Keratinocyte (primary cell): Measurements from ENCODE around the gene NAALADL2. TPM values are rescaled to one million over a fixed set of nuclear protein-coding genes. Genes with fewer than 3 reads are reported as not detected.

Experiments used
- DNase-seq: peaks from one replicate; pipeline ENCODE4 v3.0.0-alpha.2; 2011; ENCODE audit warnings: low read depth, missing footprints, low spot score
- FAIRE-seq: peaks from 2 replicates; lab custom pipeline; 2011; peaks lifted over from hg19 to GRCh38; lab: Jason Lieb, UNC
- H2AFZ ChIP-seq: 2 replicates; pipeline ENCODE4 v1.6.0; 2012; ENCODE audit warnings: low read length, control low read depth, inconsistent platforms; ENCODE audit not compliant: control insufficient read depth
- H3K27ac ChIP-seq: 2 replicates; pipeline ENCODE4 v1.5.1; 2011; ENCODE audit warnings: low read length; ENCODE audit not compliant: control insufficient read depth, insufficient read depth
- H3K27me3 ChIP-seq: 3 replicates; pipeline ENCODE4 v1.6.0; 2011; ENCODE audit warnings: low read length; ENCODE audit not compliant: control insufficient read depth, insufficient read depth; ENCODE audit errors: extremely low read depth
- H3K36me3 ChIP-seq, 2 experiments: 2 replicates in 1 of 2; 3 replicates in 1 of 2; pipeline ENCODE4 v1.5.1; 2011; ENCODE audit warnings: low read length in 2 of 2, mild to moderate bottlenecking in 1 of 2; ENCODE audit not compliant: control insufficient read depth in 2 of 2, insufficient read depth in 2 of 2; ENCODE audit errors: extremely low read depth in 1 of 2
- H3K4me1 ChIP-seq: 3 replicates; pipeline ENCODE4 v1.5.1; 2011; ENCODE audit warnings: low read length; ENCODE audit not compliant: control insufficient read depth, insufficient read depth; ENCODE audit errors: extremely low read depth
- H3K4me2 ChIP-seq: 3 replicates; pipeline ENCODE4 v1.6.0; 2011; ENCODE audit warnings: low read depth, low read length; ENCODE audit not compliant: control insufficient read depth, insufficient read depth; ENCODE audit errors: extremely low read depth
- H3K4me3 ChIP-seq, 3 experiments: fragments of 200-600 bp in 1 of 3; sonication (generic) in 1 of 3; 2 replicates in 2 of 3; 3 replicates in 1 of 3; pipeline ENCODE4 v1.5.1; 2011 to 2016; ENCODE audit warnings: low read length in 3 of 3, mild to moderate bottlenecking in 3 of 3, control low read depth in 2 of 3, inconsistent platforms in 1 of 3, low read depth in 1 of 3, mixed read lengths in 1 of 3, mixed run types in 1 of 3, moderate library complexity in 1 of 3; ENCODE audit not compliant: control insufficient read depth in 2 of 3, insufficient read depth in 2 of 3; ENCODE audit errors: extremely low read depth in 1 of 3
- H3K79me2 ChIP-seq: 2 replicates; pipeline ENCODE4 v1.6.0; 2012; ENCODE audit warnings: low read length; ENCODE audit not compliant: control insufficient read depth, insufficient read depth
- H3K9ac ChIP-seq: 3 replicates; pipeline ENCODE4 v1.6.0; 2011; ENCODE audit warnings: low read length; ENCODE audit not compliant: control insufficient read depth, insufficient read depth; ENCODE audit errors: extremely low read depth
- H3K9me1 ChIP-seq: 3 replicates; pipeline ENCODE4 v1.6.0; 2011; ENCODE audit warnings: low read length; ENCODE audit not compliant: control insufficient read depth, insufficient read depth; ENCODE audit errors: extremely low read depth
- H3K9me3 ChIP-seq: 2 replicates; pipeline ENCODE4 v1.5.1; 2012; ENCODE audit warnings: low read depth, low read length; ENCODE audit not compliant: control insufficient read depth
- H4K20me1 ChIP-seq: 3 replicates; pipeline ENCODE4 v1.6.0; 2011; ENCODE audit warnings: low read length; ENCODE audit not compliant: control insufficient read depth, insufficient read depth; ENCODE audit errors: extremely low read depth
- CTCF ChIP-seq, 3 experiments: IDR thresholded peaks in 1 of 3; conservative IDR thresholded peaks in 1 of 3; optimal IDR thresholded peaks in 1 of 3; 2 replicates in 2 of 3; 3 replicates in 1 of 3; pipeline versions ENCODE3 to v1.5.1; 2011; ENCODE audit warnings: low read length in 3 of 3, mild to moderate bottlenecking in 3 of 3, moderate library complexity in 2 of 3, control low read depth in 1 of 3, inconsistent platforms in 1 of 3; ENCODE audit not compliant: insufficient read depth in 2 of 3; ENCODE audit errors: extremely low read depth in 1 of 3
- EZH2 ChIP-seq: IDR thresholded peaks from one replicate; pipeline ENCODE4 v1.6.1; 2012; ENCODE audit warnings: inconsistent platforms, mild to moderate bottlenecking, low read length, moderate library complexity
- dilution Hi-C: fragments of 300-500 bp; cut with MboI; formaldehyde crosslinking; loops from one replicate; pipeline ENCODE4 v1.7.0; 2020; ENCODE audit warnings: low sequenced_read_pairs; ENCODE audit not compliant: extremely low pct_ligation_motif_present
- polyA plus RNA-seq, 5 experiments: library from polyadenylated mRNA; depleted of rRNA in 3 of 5; stranded (reverse) in 3 of 5; stranded (forward) in 1 of 5; unstranded in 1 of 5; fragments of >200 nt; gene quantifications; 1 replicate in 1 of 5; 2 replicates in 3 of 5; 3 replicates in 1 of 5; pipeline versions ENCODE4 v1.2.1 to v1.2.3, GENCODE V29; 2011 to 2012; ENCODE audit warnings: missing spikeins in 2 of 5, low read depth in 1 of 5, low replicate concordance in 1 of 5

The NAALADL2 gene
- polyA plus RNA-seq, 1 donor (not counting 4 experiments of a cell fraction or from before 2014, with no cell fraction given): 0.75 TPM

GRCh38 chr3:174955513-174956016 lies 96.4 kb downstream of the NAALADL2 start:
- TF ChIP-seq EZH2: no peak
- no peak for TF ChIP-seq CTCF (optimal IDR thresholded peaks at IDR 0.05 in 1 of 3, IDR thresholded peaks at IDR 0.05 in 1 of 3, conservative IDR thresholded peaks at IDR 0.05 in 1 of 3; ENCODE audit: extremely low read depth in 1 of 3, insufficient read depth in 2 of 3, low read length in 3 of 3)
- no peaks in the 10 kb centered on the region for H3K9me3 ChIP-seq
- no peaks in the 10 kb centered on the region for H3K27me3 ChIP-seq
- H4K20me1 ChIP-seq: no peaks in the 10 kb centered on the region
- no peaks in the 10 kb centered on the region for H3K79me2 ChIP-seq
- peak overlapping the region; percentile 70 for H3K27ac ChIP-seq
- dilution Hi-C loops: no loop called here
- peak; percentile 56 for DNase-seq
- no peaks in the 10 kb centered on the region for H3K36me3 ChIP-seq
- no peak overlapping the region for H3K4me3 ChIP-seq
- FAIRE-seq: peak; percentile 61
- no peak overlapping the region for H2AFZ ChIP-seq
- H3K4me1 ChIP-seq: peaks cover 63% of the 10 kb centered on the region
- no peak overlapping the region for H3K9ac ChIP-seq
- H3K9me1 ChIP-seq: no peaks in the 10 kb centered on the region
- peak overlapping the region; percentile 27 for H3K4me2 ChIP-seq

GRCh38 chr3:174957081-174957480 lies 97.9 kb downstream of the NAALADL2 start:
- H3K27ac ChIP-seq: peak overlapping the region; percentile 72
- peak overlapping the region; percentile 4 for H3K9ac ChIP-seq
- TF ChIP-seq CTCF (optimal IDR thresholded peaks at IDR 0.05 in 1 of 3, IDR thresholded peaks at IDR 0.05 in 1 of 3, conservative IDR thresholded peaks at IDR 0.05 in 1 of 3; ENCODE audit: extremely low read depth in 1 of 3, insufficient read depth in 2 of 3, low read length in 3 of 3) (no peak), EZH2 (no peak)
- DNase-seq (no peak), FAIRE-seq (peak; percentile 29)
- H3K27me3 ChIP-seq: no peaks in the 10 kb centered on the region
- dilution Hi-C loops: no loop called here
- H4K20me1 ChIP-seq: no peaks in the 10 kb centered on the region
- peak overlapping the region; percentile 87 for H2AFZ ChIP-seq
- no peaks in the 10 kb centered on the region for H3K9me1 ChIP-seq
- no peaks in the 10 kb centered on the region for H3K79me2 ChIP-seq
- H3K36me3 ChIP-seq: no peaks in the 10 kb centered on the region
- H3K4me1 ChIP-seq: peaks cover 49% of the 10 kb centered on the region
- no peaks in the 10 kb centered on the region for H3K9me3 ChIP-seq
- no peak overlapping the region for H3K4me3 ChIP-seq
- peak overlapping the region; percentile 66 for H3K4me2 ChIP-seq
